GM23338 (cell line): ENCODE measurements around the gene TEX53.

Experiments used
- CREB1 ChIP-seq: fragments of 250-450 bp; sonication (Bioruptor Pico); IDR thresholded peaks from 2 replicates; pipeline ENCODE4 v1.5.0; 2020; ENCODE audit warnings: low read depth, mild to moderate bottlenecking, moderate library complexity
- CTCF ChIP-seq, 2 experiments: fragments of 200-600 bp in 1 of 2; sonication (generic) in 1 of 2; conservative IDR thresholded peaks; 2 replicates each; pipeline versions ENCODE4 v1.5.1 to v1.6.1; 2016 to 2017; ENCODE audit warnings: antibody characterized with exemption in 2 of 2, low read depth in 2 of 2, mild to moderate bottlenecking in 2 of 2, moderate library complexity in 1 of 2
- ETS1 ChIP-seq: IDR thresholded peaks from 2 replicates; pipeline ENCODE4 v1.6.1; 2016; ENCODE audit warnings: antibody characterized with exemption
- EZH2 ChIP-seq: fragments of 200-600 bp; sonication (generic); IDR thresholded peaks from one replicate; pipeline ENCODE4 v1.8.0; 2017; ENCODE audit warnings: antibody characterized with exemption, mild to moderate bottlenecking, low read depth; ENCODE audit not compliant: unreplicated experiment
- EZH2phosphoT487 ChIP-seq: fragments of 200-600 bp; sonication (generic); IDR thresholded peaks from one replicate; pipeline ENCODE4 v1.8.1; 2018; ENCODE audit warnings: antibody characterized with exemption; ENCODE audit not compliant: unreplicated experiment
- JUNB ChIP-seq: IDR thresholded peaks from one replicate; pipeline ENCODE4 v1.6.1; 2016; ENCODE audit warnings: antibody characterized with exemption; ENCODE audit not compliant: unreplicated experiment
- NANOG ChIP-seq: IDR thresholded peaks from 2 replicates; pipeline ENCODE4 v1.6.1; 2016; ENCODE audit warnings: antibody characterized with exemption, borderline replicate concordance
- POLR2AphosphoS5 ChIP-seq: IDR thresholded peaks from 2 replicates; pipeline ENCODE4 v1.6.1; 2016; ENCODE audit warnings: antibody characterized with exemption, low read depth
- REST ChIP-seq: IDR thresholded peaks from one replicate; pipeline ENCODE4 v1.6.1; 2018; ENCODE audit warnings: antibody characterized with exemption; ENCODE audit not compliant: unreplicated experiment
- ZNF114 ChIP-seq: fragments of 250-450 bp; sonication (Bioruptor Pico); IDR thresholded peaks from 2 replicates; pipeline ENCODE4 v1.5.0; 2020; ENCODE audit warnings: mild to moderate bottlenecking, moderate library complexity
- TF ChIP-seq, protein P1 (sequence below): fragments of 250-450 bp; sonication (Bioruptor Pico); IDR thresholded peaks from 2 replicates; pipeline ENCODE4 v1.5.0; 2020; ENCODE audit warnings: mild to moderate bottlenecking, moderate library complexity

GRCh38 chr9:114668146-114668545 lies 10.5 kb upstream of the TEX53 start:
- TF ChIP-seq CTCF (conservative IDR thresholded peaks at IDR 0.05; ENCODE audit: low read depth in 2 of 2) (no peak), POLR2AphosphoS5 (no peak), EZH2phosphoT487 (no peak), EZH2 (no peak), CREB1 (CRISPR knock-in tag) (no peak), REST (no peak), JUNB (no peak), NANOG (no peak), ETS1 (no peak), ZNF114 (no peak)
- TF ChIP-seq, protein P1, sequence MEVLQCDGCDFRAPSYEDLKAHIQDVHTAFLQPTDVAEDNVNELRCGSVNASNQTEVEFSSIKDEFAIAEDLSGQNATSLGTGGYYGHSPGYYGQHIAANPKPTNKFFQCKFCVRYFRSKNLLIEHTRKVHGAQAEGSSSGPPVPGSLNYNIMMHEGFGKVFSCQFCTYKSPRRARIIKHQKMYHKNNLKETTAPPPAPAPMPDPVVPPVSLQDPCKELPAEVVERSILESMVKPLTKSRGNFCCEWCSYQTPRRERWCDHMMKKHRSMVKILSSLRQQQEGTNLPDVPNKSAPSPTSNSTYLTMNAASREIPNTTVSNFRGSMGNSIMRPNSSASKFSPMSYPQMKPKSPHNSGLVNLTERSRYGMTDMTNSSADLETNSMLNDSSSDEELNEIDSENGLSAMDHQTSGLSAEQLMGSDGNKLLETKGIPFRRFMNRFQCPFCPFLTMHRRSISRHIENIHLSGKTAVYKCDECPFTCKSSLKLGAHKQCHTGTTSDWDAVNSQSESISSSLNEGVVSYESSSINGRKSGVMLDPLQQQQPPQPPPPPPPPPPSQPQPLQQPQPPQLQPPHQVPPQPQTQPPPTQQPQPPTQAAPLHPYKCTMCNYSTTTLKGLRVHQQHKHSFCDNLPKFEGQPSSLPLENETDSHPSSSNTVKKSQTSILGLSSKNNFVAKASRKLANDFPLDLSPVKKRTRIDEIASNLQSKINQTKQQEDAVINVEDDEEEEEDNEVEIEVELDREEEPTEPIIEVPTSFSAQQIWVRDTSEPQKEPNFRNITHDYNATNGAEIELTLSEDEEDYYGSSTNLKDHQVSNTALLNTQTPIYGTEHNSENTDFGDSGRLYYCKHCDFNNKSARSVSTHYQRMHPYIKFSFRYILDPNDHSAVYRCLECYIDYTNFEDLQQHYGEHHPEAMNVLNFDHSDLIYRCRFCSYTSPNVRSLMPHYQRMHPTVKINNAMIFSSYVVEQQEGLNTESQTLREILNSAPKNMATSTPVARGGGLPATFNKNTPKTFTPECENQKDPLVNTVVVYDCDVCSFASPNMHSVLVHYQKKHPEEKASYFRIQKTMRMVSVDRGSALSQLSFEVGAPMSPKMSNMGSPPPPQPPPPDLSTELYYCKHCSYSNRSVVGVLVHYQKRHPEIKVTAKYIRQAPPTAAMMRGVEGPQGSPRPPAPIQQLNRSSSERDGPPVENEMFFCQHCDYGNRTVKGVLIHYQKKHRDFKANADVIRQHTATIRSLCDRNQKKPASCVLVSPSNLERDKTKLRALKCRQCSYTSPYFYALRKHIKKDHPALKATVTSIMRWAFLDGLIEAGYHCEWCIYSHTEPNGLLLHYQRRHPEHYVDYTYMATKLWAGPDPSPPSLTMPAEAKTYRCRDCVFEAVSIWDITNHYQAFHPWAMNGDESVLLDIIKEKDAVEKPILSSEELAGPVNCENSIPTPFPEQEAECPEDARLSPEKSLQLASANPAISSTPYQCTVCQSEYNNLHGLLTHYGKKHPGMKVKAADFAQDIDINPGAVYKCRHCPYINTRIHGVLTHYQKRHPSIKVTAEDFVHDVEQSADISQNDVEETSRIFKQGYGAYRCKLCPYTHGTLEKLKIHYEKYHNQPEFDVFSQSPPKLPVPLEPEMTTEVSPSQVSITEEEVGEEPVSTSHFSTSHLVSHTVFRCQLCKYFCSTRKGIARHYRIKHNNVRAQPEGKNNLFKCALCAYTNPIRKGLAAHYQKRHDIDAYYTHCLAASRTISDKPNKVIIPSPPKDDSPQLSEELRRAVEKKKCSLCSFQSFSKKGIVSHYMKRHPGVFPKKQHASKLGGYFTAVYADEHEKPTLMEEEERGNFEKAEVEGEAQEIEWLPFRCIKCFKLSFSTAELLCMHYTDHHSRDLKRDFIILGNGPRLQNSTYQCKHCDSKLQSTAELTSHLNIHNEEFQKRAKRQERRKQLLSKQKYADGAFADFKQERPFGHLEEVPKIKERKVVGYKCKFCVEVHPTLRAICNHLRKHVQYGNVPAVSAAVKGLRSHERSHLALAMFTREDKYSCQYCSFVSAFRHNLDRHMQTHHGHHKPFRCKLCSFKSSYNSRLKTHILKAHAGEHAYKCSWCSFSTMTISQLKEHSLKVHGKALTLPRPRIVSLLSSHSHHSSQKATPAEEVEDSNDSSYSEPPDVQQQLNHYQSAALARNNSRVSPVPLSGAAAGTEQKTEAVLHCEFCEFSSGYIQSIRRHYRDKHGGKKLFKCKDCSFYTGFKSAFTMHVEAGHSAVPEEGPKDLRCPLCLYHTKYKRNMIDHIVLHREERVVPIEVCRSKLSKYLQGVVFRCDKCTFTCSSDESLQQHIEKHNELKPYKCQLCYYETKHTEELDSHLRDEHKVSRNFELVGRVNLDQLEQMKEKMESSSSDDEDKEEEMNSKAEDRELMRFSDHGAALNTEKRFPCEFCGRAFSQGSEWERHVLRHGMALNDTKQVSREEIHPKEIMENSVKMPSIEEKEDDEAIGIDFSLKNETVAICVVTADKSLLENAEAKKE (CRISPR knock-in tag): no peak
